GM23248 (cell line): Measurements from ENCODE around the gene TLE1. TPM values are rescaled to one million over a fixed set of nuclear protein-coding genes. Genes with fewer than 3 reads are reported as not detected.

ENCODE experiments used
- DNase-seq: peaks from one replicate; pipeline ENCODE4 v3.0.0-alpha.2; 2015
- H2AFZ ChIP-seq: fragments of 200-600 bp; sonication (generic); 2 replicates; pipeline ENCODE4 v1.6.1; 2016; ENCODE audit warnings: antibody characterized with exemption
- H3F3A ChIP-seq: fragments of 200-600 bp; sonication (generic); 2 replicates; pipeline ENCODE4 v1.6.1; 2016; ENCODE audit warnings: mild to moderate bottlenecking, antibody characterized with exemption, mixed run types; ENCODE audit not compliant: insufficient read depth
- H3K27ac ChIP-seq: fragments of 200-600 bp; sonication (generic); 2 replicates; pipeline ENCODE4 v1.5.1; 2016; ENCODE audit warnings: mild to moderate bottlenecking
- H3K27me3 ChIP-seq: fragments of 200-600 bp; sonication (generic); replicated peaks from 2 replicates; pipeline ENCODE4 v1.6.1; 2016; ENCODE audit warnings: mild to moderate bottlenecking; ENCODE audit not compliant: insufficient read depth
- H3K36me3 ChIP-seq: fragments of 200-600 bp; sonication (generic); 2 replicates; pipeline ENCODE4 v1.6.1; 2016; ENCODE audit warnings: low read depth, mild to moderate bottlenecking
- H3K4me1 ChIP-seq: fragments of 200-600 bp; sonication (generic); 2 replicates; pipeline ENCODE4 v1.6.1; 2016; ENCODE audit warnings: mild to moderate bottlenecking; ENCODE audit not compliant: insufficient read depth
- H3K4me2 ChIP-seq: fragments of 200-600 bp; sonication (generic); one replicate; pipeline ENCODE4 v1.6.1; 2016; ENCODE audit warnings: mild to moderate bottlenecking; ENCODE audit not compliant: unreplicated experiment
- H3K4me3 ChIP-seq: fragments of 200-600 bp; sonication (generic); 2 replicates; pipeline ENCODE4 v1.5.1; 2016; ENCODE audit warnings: mild to moderate bottlenecking
- H3K79me2 ChIP-seq: fragments of 200-600 bp; sonication (generic); 2 replicates; pipeline ENCODE4 v1.6.1; 2016; ENCODE audit warnings: mild to moderate bottlenecking; ENCODE audit not compliant: insufficient read depth
- H3K9ac ChIP-seq: fragments of 200-600 bp; sonication (generic); 2 replicates; pipeline ENCODE4 v1.6.1; 2016; ENCODE audit warnings: mild to moderate bottlenecking
- H3K9me2 ChIP-seq: fragments of 200-600 bp; sonication (generic); 2 replicates; pipeline ENCODE4 v1.6.1; 2016; ENCODE audit warnings: mixed run types, mild to moderate bottlenecking, moderate library complexity; ENCODE audit not compliant: insufficient read depth
- H3K9me3 ChIP-seq: fragments of 200-600 bp; sonication (generic); one replicate; pipeline ENCODE4 v1.6.1; 2017; ENCODE audit warnings: low read depth
- H4K20me1 ChIP-seq: fragments of 200-600 bp; sonication (generic); 2 replicates; pipeline ENCODE4 v1.6.0; 2016; ENCODE audit not compliant: insufficient read depth
- EZH2 ChIP-seq: fragments of 200-600 bp; sonication (generic); IDR thresholded peaks from 2 replicates; pipeline ENCODE4 v1.6.1; 2018; ENCODE audit warnings: antibody characterized with exemption, mild to moderate bottlenecking; ENCODE audit not compliant: insufficient read depth, poor library complexity, severe bottlenecking
- EZH2phosphoT487 ChIP-seq: fragments of 200-600 bp; sonication (generic); IDR thresholded peaks from 2 replicates; pipeline ENCODE4 v1.6.1; 2018; ENCODE audit warnings: antibody characterized with exemption, moderate library complexity, mild to moderate bottlenecking, low read depth; ENCODE audit not compliant: insufficient read depth
- WGBS, 2 experiments: methylation state at CpG; one replicate each; pipeline ENCODE4 v1.1.6; 2015 to 2017; ENCODE audit warnings: low lambda C conversion rate in 2 of 2, low coverage in 1 of 2; ENCODE audit errors: missing lambda C conversion rate in 2 of 2; 5-methylcytosine and 5-hydroxymethylcytosine counted together
- in situ Hi-C: fragments of 300-500 bp; cut with MboI; formaldehyde crosslinking; loops from 2 replicates; pipeline ENCODE4 v1.15.0; 2020
- polyA plus RNA-seq: library from polyadenylated mRNA; unstranded; fragments of >200 nt; fragmentation: Nextera tagmentation; extraction: Ambion mirVana; gene quantifications from 2 replicates; pipeline ENCODE4 v1.2.1, GENCODE V29; 2016
- total RNA-seq: library from RNA; depleted of rRNA; stranded (reverse); fragments of >200 nt; shearing (Covaris generic); gene quantifications from 2 replicates; pipeline ENCODE4 v1.2.3, GENCODE V29; 2014

TLE1 gene
- total and polyA plus RNA-seq, 2 experiments from 2014 or later, result 6.4 to 14.4 TPM

GRCh38 chr9:81687521-81688261, 1.7 kb downstream of the TLE1 start:
- 1 to 2% methylated on average over 26 to 51 of the region's 51 CpGs for WGBS, 2 experiments
- Histone ChIP-seq H3K9me3 (no peaks in the 10 kb centered on the region), H3K27ac (no peak overlapping the region), H3K4me3 (peak overlapping the region; percentile 90), H3K27me3 (peaks cover 17% of the 10 kb centered on the region), H3F3A (peaks cover 7% of the 10 kb centered on the region; the same call in 1 of the 2 replicates), H3K4me2 (peak overlapping the region; percentile 93), H3K79me2 (peaks cover 45% of the 10 kb centered on the region), H4K20me1 (no peaks in the 10 kb centered on the region), H3K36me3 (0 out of 2 replicates have a peak, but pooled peaks cover 4% of the 10 kb centered on the region), H3K4me1 (peaks cover 14% of the 10 kb centered on the region), H3K9me2 (no peaks in the 10 kb centered on the region), H3K9ac (peak overlapping the region; percentile 65), H2AFZ (peak overlapping the region; percentile 78)
- in situ Hi-C loops, result no loop called here
- TF ChIP-seq EZH2phosphoT487, result no peak
- no peak for TF ChIP-seq EZH2
- peak; percentile 48 for DNase-seq

GRCh38 chr9:81686614-81687520, 2.5 kb downstream of the TLE1 start:
- peak overlapping the region; percentile 90 for H3K4me3 ChIP-seq
- peak; percentile 88 for DNase-seq
- no peak for TF ChIP-seq EZH2phosphoT487
- TF ChIP-seq EZH2, result no peak
- H3K27ac ChIP-seq, result no peak overlapping the region
- H3K79me2 ChIP-seq, result peaks cover 52% of the 10 kb centered on the region
- no peaks in the 10 kb centered on the region for H3K9me2 ChIP-seq
- no peaks in the 10 kb centered on the region for H4K20me1 ChIP-seq
- H3K4me2 ChIP-seq, result peak overlapping the region; percentile 93
- peaks cover 14% of the 10 kb centered on the region for H3K4me1 ChIP-seq
- H3K36me3 ChIP-seq, result 0 out of 2 replicates have a peak, but pooled peaks cover 4% of the 10 kb centered on the region
- no peaks in the 10 kb centered on the region for H3K9me3 ChIP-seq
- H3K27me3 ChIP-seq, result peaks cover 10% of the 10 kb centered on the region; the same call in 1 of the 2 replicates
- WGBS, 2 experiments, result 3 to 5% methylated on average over 36 of the region's 36 CpGs
- in situ Hi-C loops, result no loop called here
- H3K9ac ChIP-seq, result peak overlapping the region; percentile 65
- peaks cover 7% of the 10 kb centered on the region; the same call in 1 of the 2 replicates for H3F3A ChIP-seq
- peak overlapping the region; percentile 78 for H2AFZ ChIP-seq

- no peaks in the 10 kb centered on the region for H3K9me3 ChIP-seq
- no peak overlapping the region for H2AFZ ChIP-seq
- peaks cover 52% of the 10 kb centered on the region for H3K79me2 ChIP-seq
- H3F3A ChIP-seq, result peaks cover 7% of the 10 kb centered on the region; the same call in 1 of the 2 replicates
- peak; percentile 42 for DNase-seq
- peak overlapping the region; percentile 93 for H3K4me2 ChIP-seq
- 59 to 63% methylated on average over 5 of the region's 5 CpGs for WGBS, 2 experiments
- TF ChIP-seq EZH2, result no peak
- no peak overlapping the region for H3K9ac ChIP-seq
- in situ Hi-C loops, result no loop called here
- H3K27ac ChIP-seq, result no peak overlapping the region
- no peaks in the 10 kb centered on the region for H3K9me2 ChIP-seq
- H3K4me3 ChIP-seq, result peak overlapping the region; percentile 90
- no peaks in the 10 kb centered on the region for H4K20me1 ChIP-seq
- 0 out of 2 replicates have a peak, but pooled peaks cover 2% of the 10 kb centered on the region for H3K27me3 ChIP-seq
- peaks cover 14% of the 10 kb centered on the region for H3K4me1 ChIP-seq
- H3K36me3 ChIP-seq, result 0 out of 2 replicates have a peak, but pooled peaks cover 4% of the 10 kb centered on the region
These were observed 3.4 kb downstream of the TLE1 start for GRCh38 chr9:81685763-81686613.

- H3K4me2 ChIP-seq, result no peak overlapping the region
- H4K20me1 ChIP-seq, result no peaks in the 10 kb centered on the region
- no peak overlapping the region for H3K4me3 ChIP-seq
- no peak overlapping the region for H3K9ac ChIP-seq
- H3K79me2 ChIP-seq, result peaks cover 52% of the 10 kb centered on the region
- H3K36me3 ChIP-seq, result 0 out of 2 replicates have a peak, but pooled peaks cover 4% of the 10 kb centered on the region
- peaks cover 7% of the 10 kb centered on the region; the same call in 1 of the 2 replicates for H3F3A ChIP-seq
- in situ Hi-C loops, result no loop called here
- 74 to 81% methylated on average over 4 of the region's 4 CpGs for WGBS, 2 experiments
- no peaks in the 10 kb centered on the region for H3K9me3 ChIP-seq
- TF ChIP-seq EZH2, result no peak
- no peak for TF ChIP-seq EZH2phosphoT487
- no peak overlapping the region for H3K27ac ChIP-seq
- H3K4me1 ChIP-seq, result peaks cover 14% of the 10 kb centered on the region
- no peaks in the 10 kb centered on the region for H3K27me3 ChIP-seq
- no peaks in the 10 kb centered on the region for H3K9me2 ChIP-seq
- DNase-seq, result no peak
- H2AFZ ChIP-seq, result no peak overlapping the region
These were observed 4.7 kb downstream of the TLE1 start for GRCh38 chr9:81684635-81685034.
